GM23338 (cell line): ENCODE measurements around the gene RAB31. TPM values are rescaled to one million over a fixed set of nuclear protein-coding genes. Genes with fewer than 3 reads are reported as not detected.

Experiments used
- ATAC-seq: fragments of 200-7000 bp; cut with Tn5 transposase; 3 replicates; pipeline ENCODE4 v1.9.1; 2020
- DNase-seq: peaks from one replicate; pipeline ENCODE4 v3.0.0-alpha.2; 2015; ENCODE audit warnings: low spot score
- H2AFZ ChIP-seq: fragments of 200-600 bp; sonication (generic); 2 replicates; pipeline ENCODE4 v1.8.0; 2016; ENCODE audit warnings: antibody characterized with exemption, mild to moderate bottlenecking, moderate library complexity
- H3F3A ChIP-seq: fragments of 200-600 bp; sonication (generic); replicated peaks from 2 replicates; pipeline ENCODE4 v1.8.0; 2017; ENCODE audit warnings: antibody characterized with exemption, mixed run types, low read depth
- H3K27ac ChIP-seq: fragments of 200-600 bp; sonication (generic); 2 replicates; pipeline ENCODE4 v1.6.1; 2016; ENCODE audit warnings: low read depth
- H3K27me3 ChIP-seq: fragments of 200-600 bp; sonication (generic); 2 replicates; pipeline ENCODE4 v1.8.0; 2016; ENCODE audit warnings: mild to moderate bottlenecking, mixed run types, moderate library complexity; ENCODE audit not compliant: insufficient read depth
- H3K36me3 ChIP-seq: fragments of 200-600 bp; sonication (generic); 2 replicates; pipeline ENCODE4 v1.8.0; 2016; ENCODE audit warnings: mild to moderate bottlenecking; ENCODE audit not compliant: insufficient read depth
- H3K4me1 ChIP-seq: fragments of 200-600 bp; sonication (generic); 2 replicates; pipeline ENCODE4 v1.8.0; 2016; ENCODE audit warnings: mild to moderate bottlenecking, moderate library complexity; ENCODE audit not compliant: insufficient read depth
- H3K4me2 ChIP-seq: fragments of 200-600 bp; sonication (generic); 2 replicates; pipeline ENCODE4 v1.7.1; 2017; ENCODE audit warnings: mixed run types
- H3K4me3 ChIP-seq: fragments of 200-600 bp; sonication (generic); 2 replicates; pipeline ENCODE4 v1.6.1; 2016; ENCODE audit warnings: mixed run types
- H3K79me2 ChIP-seq: fragments of 200-600 bp; sonication (generic); replicated peaks from 2 replicates; pipeline ENCODE4 v1.8.0; 2017; ENCODE audit warnings: mild to moderate bottlenecking; ENCODE audit not compliant: insufficient read depth
- H3K9me2 ChIP-seq: fragments of 200-600 bp; sonication (generic); 2 replicates; pipeline ENCODE4 v1.8.0; 2017; ENCODE audit not compliant: insufficient read depth
- H4K20me1 ChIP-seq: fragments of 200-600 bp; sonication (generic); replicated peaks from 2 replicates; pipeline ENCODE4 v1.8.0; 2017; ENCODE audit warnings: mild to moderate bottlenecking; ENCODE audit not compliant: insufficient read depth
- H3K27ac Mint-ChIP-seq: 2 replicates; pipeline ENCODE4 v1.8.0; 2020; ENCODE audit warnings: inconsistent platforms, mild to moderate bottlenecking, moderate library complexity, mixed read lengths
- H3K27me3 Mint-ChIP-seq: 3 replicates; pipeline ENCODE4 v1.8.0; 2022; ENCODE audit warnings: low read depth, mild to moderate bottlenecking, moderate library complexity, mixed read lengths, inconsistent platforms; ENCODE audit not compliant: insufficient read depth, poor library complexity
- H3K36me3 Mint-ChIP-seq: 3 replicates; pipeline ENCODE4 v1.8.0; 2021; ENCODE audit warnings: low read depth, mild to moderate bottlenecking, inconsistent platforms, moderate library complexity, mixed read lengths
- H3K4me1 Mint-ChIP-seq: 3 replicates; pipeline ENCODE4 v1.8.0; 2020; ENCODE audit warnings: mild to moderate bottlenecking, inconsistent platforms, mixed read lengths
- H3K4me3 Mint-ChIP-seq: 3 replicates; pipeline ENCODE4 v1.8.0; 2021; ENCODE audit warnings: moderate library complexity, mild to moderate bottlenecking, inconsistent platforms, mixed read lengths
- H3K9me3 Mint-ChIP-seq: 3 replicates; pipeline ENCODE4 v1.8.0; 2020; ENCODE audit warnings: moderate library complexity, mild to moderate bottlenecking, inconsistent platforms, mixed read lengths
- CTCF ChIP-seq, 2 experiments: fragments of 200-600 bp in 1 of 2; sonication (generic) in 1 of 2; conservative IDR thresholded peaks; 2 replicates each; pipeline versions ENCODE4 v1.5.1 to v1.6.1; 2016 to 2017; ENCODE audit warnings: antibody characterized with exemption in 2 of 2, low read depth in 2 of 2, mild to moderate bottlenecking in 2 of 2, moderate library complexity in 1 of 2
- ZNF462 ChIP-seq: fragments of 250-450 bp; sonication (Bioruptor Pico); IDR thresholded peaks from 2 replicates; pipeline ENCODE4 v1.5.0; 2020; ENCODE audit warnings: mild to moderate bottlenecking, moderate library complexity
- polyA plus RNA-seq: library from polyadenylated mRNA; unstranded; fragments of >200 nt; fragmentation: Nextera tagmentation; extraction: Ambion mirVana; gene quantifications from 2 replicates; pipeline ENCODE4 v1.2.1, GENCODE V29; 2016
- total RNA-seq: library from RNA; depleted of rRNA; stranded (reverse); fragments of >200 nt; shearing (Covaris generic); gene quantifications from 2 replicates; pipeline ENCODE4 v1.2.3, GENCODE V29; 2014

The RAB31 gene
- total and polyA plus RNA-seq, 2 experiments from 2014 or later, result 33.8 to 46.1 TPM

- H3K36me3 Mint-ChIP-seq, result peaks cover 16% of the 10 kb centered on the region
- H3K36me3 ChIP-seq, result peaks cover 11% of the 10 kb centered on the region; the same call in 1 of the 2 replicates
- H3K9me2 ChIP-seq, result no peaks in the 10 kb centered on the region
- H3F3A ChIP-seq, result no peaks in the 10 kb centered on the region
- no peak overlapping the region for H3K4me2 ChIP-seq
- H3K27me3 ChIP-seq, result no peaks in the 10 kb centered on the region
- H4K20me1 ChIP-seq, result no peaks in the 10 kb centered on the region
- ATAC-seq (no peak), DNase-seq (no peak)
- H3K27me3 Mint-ChIP-seq, result peaks cover 14% of the 10 kb centered on the region
- no peak for TF ChIP-seq CTCF (conservative IDR thresholded peaks at IDR 0.05; ENCODE audit: low read depth in 2 of 2)
- TF ChIP-seq ZNF462 (CRISPR knock-in tag), result no peak
- H3K27ac ChIP-seq, result no peak overlapping the region
- peaks cover 26% of the 10 kb centered on the region for H3K4me1 Mint-ChIP-seq
- H3K4me3 ChIP-seq, result no peak overlapping the region
- no peak overlapping the region for H3K4me3 Mint-ChIP-seq
- H3K27ac Mint-ChIP-seq, result no peak overlapping the region
- H3K9me3 Mint-ChIP-seq, result peaks cover 22% of the 10 kb centered on the region
- H3K4me1 ChIP-seq, result peaks cover 9% of the 10 kb centered on the region
- no peaks in the 10 kb centered on the region for H3K79me2 ChIP-seq
- no peak overlapping the region for H2AFZ ChIP-seq
These were observed 159.0 kb downstream of the RAB31 start for GRCh38 chr18:9867071-9867594.
